Ascending aorta (tissue), 2 donors: ENCODE measurements around the gene AUTS2. TPM values are rescaled to one million over a fixed set of nuclear protein-coding genes. Genes with fewer than 3 reads are reported as not detected.

Source experiments
- DNase-seq, 2 donors: peaks; one replicate each; pipeline ENCODE4 v3.0.0-alpha.2; 2019; ENCODE audit warnings: low spot score in 2 of 2
- H3K27ac ChIP-seq, 2 donors: fragments of 200-600 bp; sonication (generic); one replicate each; pipeline ENCODE4 v1.5.1; 2016 to 2017; ENCODE audit warnings: mild to moderate bottlenecking in 1 of 2
- H3K27me3 ChIP-seq: fragments of 200-600 bp; sonication (generic); one replicate; pipeline ENCODE4 v1.5.1; 2017
- H3K36me3 ChIP-seq, 2 donors: fragments of 200-600 bp; sonication (generic); one replicate each; pipeline ENCODE4 v1.5.1; 2016
- H3K4me1 ChIP-seq, 2 donors: fragments of 200-600 bp; sonication (generic); one replicate each; pipeline ENCODE4 v1.5.1; 2016 to 2017; ENCODE audit warnings: mild to moderate bottlenecking in 1 of 2
- H3K4me3 ChIP-seq, 2 donors: fragments of 200-600 bp; sonication (generic); one replicate each; pipeline ENCODE4 v1.5.1; 2016 to 2017; ENCODE audit warnings: mild to moderate bottlenecking in 1 of 2
- H3K9me3 ChIP-seq, 2 donors: fragments of 200-600 bp; sonication (generic); one replicate each; pipeline ENCODE4 v1.5.1; 2016
- intact Hi-C: fragments of 100-400 bp; cut with DNase I; formaldehyde crosslinking; loops from one replicate; pipeline ENCODE4 v1.15.1; 2023
- total RNA-seq: library from RNA; depleted of rRNA; stranded (reverse); fragments of >200 nt; gene quantifications from one replicate; pipeline ENCODE4 v1.1.0, GENCODE V29; 2016
- TF ChIP-seq, protein P1 (sequence below), 3 experiments: fragments of 200-600 bp in 2 of 3; fragments of 450-650 bp in 1 of 3; sonication (generic) in 2 of 3; IDR thresholded peaks; one replicate each; pipeline ENCODE4 v1.5.1; 2016 to 2019; ENCODE audit warnings: antibody characterized with exemption in 3 of 3, mild to moderate bottlenecking in 1 of 3, moderate library complexity in 1 of 3

Gene AUTS2
- total RNA-seq, 1 donor from 2014 or later, result 90.4 TPM

DNA sequence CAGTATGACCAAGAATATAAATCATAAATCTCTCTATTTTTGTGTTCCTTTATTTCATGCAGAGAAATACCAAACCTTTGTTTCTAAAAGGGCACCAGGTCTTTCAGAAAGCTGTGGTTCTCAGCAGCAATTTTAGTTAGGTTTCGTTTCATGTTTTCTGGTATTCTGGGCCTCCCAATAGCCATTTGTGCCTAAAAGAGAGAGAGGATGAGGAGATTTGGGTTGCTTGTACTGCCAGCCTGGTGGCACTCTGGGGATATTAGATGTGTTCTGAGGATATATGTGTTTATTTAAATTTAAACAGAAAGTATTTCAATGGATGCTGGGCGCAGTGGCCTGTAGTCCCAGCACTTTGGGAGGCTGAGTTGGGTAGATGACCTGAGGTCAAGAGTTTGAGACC lies 471.7 kb downstream of the AUTS2 start:
- TF ChIP-seq, protein P1, sequence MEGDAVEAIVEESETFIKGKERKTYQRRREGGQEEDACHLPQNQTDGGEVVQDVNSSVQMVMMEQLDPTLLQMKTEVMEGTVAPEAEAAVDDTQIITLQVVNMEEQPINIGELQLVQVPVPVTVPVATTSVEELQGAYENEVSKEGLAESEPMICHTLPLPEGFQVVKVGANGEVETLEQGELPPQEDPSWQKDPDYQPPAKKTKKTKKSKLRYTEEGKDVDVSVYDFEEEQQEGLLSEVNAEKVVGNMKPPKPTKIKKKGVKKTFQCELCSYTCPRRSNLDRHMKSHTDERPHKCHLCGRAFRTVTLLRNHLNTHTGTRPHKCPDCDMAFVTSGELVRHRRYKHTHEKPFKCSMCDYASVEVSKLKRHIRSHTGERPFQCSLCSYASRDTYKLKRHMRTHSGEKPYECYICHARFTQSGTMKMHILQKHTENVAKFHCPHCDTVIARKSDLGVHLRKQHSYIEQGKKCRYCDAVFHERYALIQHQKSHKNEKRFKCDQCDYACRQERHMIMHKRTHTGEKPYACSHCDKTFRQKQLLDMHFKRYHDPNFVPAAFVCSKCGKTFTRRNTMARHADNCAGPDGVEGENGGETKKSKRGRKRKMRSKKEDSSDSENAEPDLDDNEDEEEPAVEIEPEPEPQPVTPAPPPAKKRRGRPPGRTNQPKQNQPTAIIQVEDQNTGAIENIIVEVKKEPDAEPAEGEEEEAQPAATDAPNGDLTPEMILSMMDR (IDR thresholded peaks at IDR 0.05), result no peak
- Histone ChIP-seq H3K4me3 (no peak overlapping the region), H3K27me3 (no peaks in the 10 kb centered on the region), H3K36me3 (no peaks in the 10 kb centered on the region), H3K4me1 (no peaks in the 10 kb centered on the region), H3K9me3 (no peaks in the 10 kb centered on the region), H3K27ac (no peak overlapping the region)
- DNase-seq, result no peak
- intact Hi-C loops, result no loop called here

GRCh38 chr7:70071766-70072165 lies 473.5 kb downstream of the AUTS2 start:
- Histone ChIP-seq H3K36me3 (no peaks in the 10 kb centered on the region), H3K9me3 (no peaks in the 10 kb centered on the region), H3K4me3 (no peak overlapping the region), H3K4me1 (no peaks in the 10 kb centered on the region), H3K27ac (no peak overlapping the region), H3K27me3 (no peaks in the 10 kb centered on the region)
- no peak for DNase-seq
- intact Hi-C loops, result no loop called here
- TF ChIP-seq, protein P1 (IDR thresholded peaks at IDR 0.05), result no peak

- Histone ChIP-seq H3K9me3 (no peaks in the 10 kb centered on the region), H3K4me3 (no peak overlapping the region), H3K36me3 (no peaks in the 10 kb centered on the region), H3K27me3 (no peaks in the 10 kb centered on the region), H3K4me1 (no peaks in the 10 kb centered on the region), H3K27ac (no peak overlapping the region)
- TF ChIP-seq, protein P1 (IDR thresholded peaks at IDR 0.05), result no peak
- intact Hi-C loops, result no loop called here
- no peak for DNase-seq
These were observed 473.9 kb downstream of the AUTS2 start for GRCh38 chr7:70072220-70072619.

DNA sequence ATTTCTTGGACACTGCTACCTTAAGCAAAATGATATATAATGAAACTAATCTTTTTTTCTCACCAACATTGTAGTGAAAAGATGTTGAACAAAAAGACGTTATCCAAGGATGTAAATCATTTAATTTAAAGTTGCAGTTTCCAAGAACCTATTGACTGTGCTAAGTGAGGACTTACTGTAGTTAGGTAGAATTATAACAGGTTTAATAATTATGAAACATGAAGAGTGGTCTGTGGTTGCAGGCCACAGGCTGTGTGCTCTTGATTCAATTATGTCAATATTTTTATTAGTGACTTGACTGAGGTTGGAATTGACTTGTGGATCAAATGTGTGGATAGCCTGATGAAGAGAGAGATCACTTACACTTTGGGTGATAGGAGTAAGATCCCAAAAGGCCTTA lies 478.1 kb downstream of the AUTS2 start:
- Histone ChIP-seq H3K27ac (no peak overlapping the region), H3K4me1 (no peaks in the 10 kb centered on the region), H3K36me3 (no peaks in the 10 kb centered on the region), H3K9me3 (no peaks in the 10 kb centered on the region), H3K27me3 (no peaks in the 10 kb centered on the region), H3K4me3 (no peak overlapping the region)
- intact Hi-C loops, result no loop called here
- DNase-seq, result no peak
- TF ChIP-seq, protein P1 (IDR thresholded peaks at IDR 0.05), result no peak

GRCh38 chr7:70082099-70082611 lies 483.9 kb downstream of the AUTS2 start:
- no peak for DNase-seq
- no peaks in the 10 kb centered on the region for H3K36me3 ChIP-seq
- no peaks in the 10 kb centered on the region for H3K4me1 ChIP-seq
- no peak overlapping the region for H3K4me3 ChIP-seq
- no peak overlapping the region for H3K27ac ChIP-seq
- peaks cover 0 to 12% of the 10 kb centered on the region in 2 donors for H3K9me3 ChIP-seq
- TF ChIP-seq, protein P1 (IDR thresholded peaks at IDR 0.05), result no peak
- H3K27me3 ChIP-seq, result no peaks in the 10 kb centered on the region
- intact Hi-C loops, result no loop called here

DNA sequence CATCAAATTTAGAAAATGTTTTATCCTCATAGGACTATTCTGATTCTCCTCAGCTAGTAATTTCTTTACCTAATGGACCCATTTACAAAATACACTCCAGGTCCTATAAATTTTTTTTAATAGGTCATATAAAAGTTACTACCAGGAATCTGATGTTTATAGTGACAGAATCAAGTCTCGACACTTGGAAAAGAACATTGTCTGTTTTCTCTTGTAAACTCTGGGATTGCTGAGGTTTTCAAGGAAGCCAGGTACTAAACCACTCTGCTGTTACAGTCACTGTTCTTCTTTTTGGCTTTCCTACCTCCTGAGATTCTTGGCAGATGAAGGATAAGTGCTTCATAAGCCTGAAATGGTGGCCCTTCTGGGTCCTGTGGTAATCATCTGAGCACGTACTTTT lies 493.1 kb downstream of the AUTS2 start:
- DNase-seq, result no peak
- Histone ChIP-seq H3K4me1 (no peaks in the 10 kb centered on the region), H3K27me3 (no peaks in the 10 kb centered on the region), H3K36me3 (no peaks in the 10 kb centered on the region), H3K27ac (no peak overlapping the region), H3K4me3 (no peak overlapping the region), H3K9me3 (peaks cover 0 to 13% of the 10 kb centered on the region in 2 donors)
- intact Hi-C loops, result loop anchor here (10.0 kb wide), 1 partner anchor 603 kb away; no protein-coding TSS in a partner anchor
- TF ChIP-seq, protein P1 (IDR thresholded peaks at IDR 0.05), result no peak
